Subcutaneous abdominal adipose tissue (tissue), 5 donors: ENCODE data around the gene PDE3A.

Experiments used
- H3K27ac ChIP-seq: one replicate; pipeline ENCODE4 v1.7.0; 2013; ENCODE audit warnings: low read depth, mild to moderate bottlenecking, inconsistent platforms, low read length, moderate library complexity
- H3K27me3 ChIP-seq, 5 donors: one replicate each; pipeline ENCODE4 v1.7.0; 2013; ENCODE audit warnings: low read length in 5 of 5, inconsistent platforms in 1 of 5; ENCODE audit not compliant: control insufficient read depth in 5 of 5, insufficient read depth in 4 of 5
- H3K36me3 ChIP-seq, 5 donors: one replicate each; pipeline ENCODE4 v1.7.0; 2013; ENCODE audit warnings: low read length in 5 of 5; ENCODE audit not compliant: control insufficient read depth in 5 of 5, insufficient read depth in 5 of 5
- H3K4me1 ChIP-seq, 5 donors: one replicate each; pipeline ENCODE4 v1.7.0; 2013; ENCODE audit warnings: low read length in 5 of 5, mild to moderate bottlenecking in 3 of 5, moderate library complexity in 1 of 5; ENCODE audit not compliant: control insufficient read depth in 5 of 5, insufficient read depth in 5 of 5
- H3K4me3 ChIP-seq, 5 donors: one replicate each; pipeline ENCODE4 v1.7.0; 2013; ENCODE audit warnings: low read length in 5 of 5, low read depth in 1 of 5
- H3K9ac ChIP-seq, 5 donors: one replicate each; pipeline ENCODE4 v1.7.0; 2013; ENCODE audit warnings: low read length in 5 of 5, mild to moderate bottlenecking in 4 of 5, moderate library complexity in 3 of 5
- H3K9me3 ChIP-seq, 5 donors: one replicate each; pipeline ENCODE4 v1.7.0; 2013; ENCODE audit warnings: low read length in 5 of 5; ENCODE audit not compliant: control insufficient read depth in 5 of 5
- donor health status: healthy.
- donor health status: healthy.
- donor health status: healthy.
- donor health status: healthy.
- donor health status: healthy.

The PDE3A gene

DNA sequence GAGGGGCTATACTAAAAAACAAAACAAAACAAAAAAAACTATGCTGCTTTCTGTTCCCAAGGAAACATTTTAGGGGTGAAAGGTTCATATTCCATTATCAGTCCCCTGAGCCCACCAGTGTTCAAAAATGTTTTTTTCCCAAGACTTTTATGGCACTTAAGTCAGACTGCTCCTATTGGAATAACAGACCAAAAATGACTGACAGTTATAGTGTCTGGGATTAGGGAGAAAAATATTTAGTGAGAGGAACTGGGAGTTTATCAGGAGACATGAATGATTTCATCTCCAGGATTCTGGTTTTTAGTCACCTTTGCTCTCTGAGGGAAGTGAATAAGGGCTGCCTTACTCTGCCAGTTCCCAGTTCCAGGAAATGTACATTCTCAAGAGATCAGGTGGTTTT is 68.0 kb downstream of the PDE3A start:
- H3K36me3 ChIP-seq, result no peaks in the 10 kb centered on the region
- H3K9me3 ChIP-seq, result no peaks in the 10 kb centered on the region
- no peak overlapping the region for H3K9ac ChIP-seq
- H3K27ac ChIP-seq, result peak overlapping the region; percentile 34
- H3K4me1 ChIP-seq, result peaks cover 0 to 35% (median 14%) of the 10 kb centered on the region in 5 donors
- no peaks in the 10 kb centered on the region for H3K27me3 ChIP-seq
- H3K4me3 ChIP-seq, result no peak overlapping the region

DNA sequence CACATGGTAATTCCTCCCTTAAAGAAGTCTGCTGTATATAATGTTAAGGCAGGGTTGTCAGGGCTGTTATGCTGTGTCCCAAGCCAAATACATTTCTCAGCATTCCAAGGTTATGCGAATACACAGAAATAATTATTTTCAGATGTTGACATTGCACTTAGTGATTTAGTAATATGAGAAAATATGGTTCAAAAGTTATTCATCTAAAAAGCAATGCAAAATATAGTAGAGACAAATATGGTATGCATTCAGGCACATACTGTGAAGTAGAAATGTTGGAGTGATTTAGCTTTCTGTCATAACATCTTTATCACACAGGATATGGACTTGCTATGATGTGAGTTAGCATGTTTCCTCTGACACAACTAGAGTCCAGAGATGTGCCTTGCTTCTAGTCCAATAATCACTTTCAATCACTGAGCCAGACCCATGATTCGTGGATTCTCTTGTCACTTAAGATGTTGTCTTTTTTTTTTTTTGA is 70.0 kb downstream of the PDE3A start:
- Histone ChIP-seq H3K36me3 (no peaks in the 10 kb centered on the region), H3K27me3 (no peaks in the 10 kb centered on the region), H3K9ac (no peak overlapping the region), H3K9me3 (no peaks in the 10 kb centered on the region), H3K27ac (peak overlapping the region; percentile 14), H3K4me1 (peaks cover 0 to 35% (median 14%) of the 10 kb centered on the region in 5 donors), H3K4me3 (no peak overlapping the region)

DNA sequence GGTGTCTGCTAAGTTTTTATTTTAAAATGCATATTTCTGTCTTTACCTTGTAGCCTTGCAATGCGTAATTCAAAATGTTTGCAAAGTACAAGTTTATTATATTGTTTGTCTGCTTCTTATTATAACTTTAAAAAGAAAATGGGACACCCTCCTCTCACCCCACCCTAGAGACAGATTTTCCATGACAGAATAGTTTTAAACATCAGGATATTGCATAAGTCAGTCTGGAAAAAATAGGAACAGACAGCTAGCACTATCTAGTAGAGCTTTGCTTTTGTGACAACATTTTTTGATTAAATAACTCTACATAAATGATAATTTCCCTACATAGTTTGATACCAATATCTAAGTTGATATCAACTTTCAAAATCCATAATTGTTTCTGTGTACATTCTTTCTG is 71.3 kb downstream of the PDE3A start:
- Histone ChIP-seq H3K9ac (no peak overlapping the region), H3K27ac (peak overlapping the region; percentile 1), H3K4me3 (no peak overlapping the region), H3K9me3 (no peaks in the 10 kb centered on the region), H3K4me1 (peaks cover 0 to 35% (median 14%) of the 10 kb centered on the region in 5 donors), H3K27me3 (no peaks in the 10 kb centered on the region), H3K36me3 (no peaks in the 10 kb centered on the region)

DNA sequence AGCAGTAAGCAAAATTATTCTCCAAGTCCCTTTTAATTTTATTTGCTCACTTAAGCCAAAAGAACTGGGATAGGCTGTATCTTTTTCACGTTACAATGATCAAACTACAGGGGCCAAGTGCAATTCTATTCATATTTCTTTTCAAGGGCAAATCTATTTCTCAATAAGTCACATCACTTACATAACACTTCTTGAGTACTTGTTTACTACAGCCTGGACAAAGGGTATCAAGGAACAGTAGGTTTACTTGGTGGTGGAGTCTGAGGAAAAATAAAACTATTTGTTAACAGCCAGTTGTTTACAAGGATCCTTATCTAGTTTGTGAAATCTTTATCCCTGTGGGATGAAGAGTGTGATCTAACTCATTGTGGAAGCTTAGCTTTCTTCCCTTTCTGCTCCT is 72.1 kb downstream of the PDE3A start:
- H3K9ac ChIP-seq, result no peak overlapping the region
- no peaks in the 10 kb centered on the region for H3K36me3 ChIP-seq
- no peaks in the 10 kb centered on the region for H3K9me3 ChIP-seq
- H3K27me3 ChIP-seq, result no peaks in the 10 kb centered on the region
- no peak overlapping the region for H3K4me3 ChIP-seq
- H3K27ac ChIP-seq, result peak overlapping the region; percentile 1
- peaks cover 0 to 38% (median 16%) of the 10 kb centered on the region in 5 donors for H3K4me1 ChIP-seq

DNA sequence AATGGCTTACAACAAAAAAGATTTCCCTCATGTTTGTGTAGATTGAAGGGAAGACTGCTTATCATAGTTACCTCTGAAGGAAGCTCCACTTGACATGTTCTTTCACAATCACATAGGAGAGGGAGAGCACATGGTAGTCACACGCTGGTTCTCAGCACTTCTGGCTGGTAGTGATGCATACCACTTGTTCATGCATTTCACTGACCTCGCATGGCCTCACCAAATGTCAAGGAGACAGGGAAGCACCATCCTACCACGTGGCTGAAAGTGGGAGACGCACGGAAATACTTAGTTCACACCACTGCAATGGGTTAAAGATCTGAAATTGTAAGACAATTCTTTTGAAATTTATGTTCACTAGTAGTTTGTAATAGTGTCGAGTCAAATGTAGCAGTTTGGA is 74.0 kb downstream of the PDE3A start:
- no peak overlapping the region for H3K9ac ChIP-seq

DNA sequence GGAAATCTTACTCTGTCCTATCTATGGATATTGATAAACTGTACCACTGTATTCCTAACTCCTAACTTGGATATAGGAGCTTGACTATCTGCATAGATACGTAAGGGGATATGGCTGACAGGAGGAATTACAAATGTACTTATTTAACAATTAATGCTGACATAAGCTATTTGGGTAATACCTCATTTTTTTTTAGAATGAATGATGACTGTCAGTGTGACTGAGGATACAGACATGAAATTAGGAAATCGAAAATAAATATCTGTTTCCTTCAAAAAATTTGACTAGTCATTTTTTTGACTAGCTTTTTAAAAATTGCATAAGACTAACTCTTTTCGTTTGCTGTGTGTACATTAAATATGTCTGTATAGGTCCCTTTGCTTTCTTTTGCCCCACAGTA is 74.9 kb downstream of the PDE3A start:
- Histone ChIP-seq H3K9me3 (no peaks in the 10 kb centered on the region), H3K4me3 (no peak overlapping the region), H3K4me1 (peaks cover 0 to 30% (median 15%) of the 10 kb centered on the region in 5 donors), H3K36me3 (no peaks in the 10 kb centered on the region), H3K27ac (no peak overlapping the region), H3K9ac (no peak overlapping the region), H3K27me3 (no peaks in the 10 kb centered on the region)

More for the DNA sequence above, 74.0 kb downstream of the PDE3A start:
- H3K27ac ChIP-seq, result no peak overlapping the region
- H3K4me1 ChIP-seq, result peaks cover 0 to 35% (median 16%) of the 10 kb centered on the region in 5 donors
- no peaks in the 10 kb centered on the region for H3K9me3 ChIP-seq
- H3K4me3 ChIP-seq, result no peak overlapping the region
- no peaks in the 10 kb centered on the region for H3K27me3 ChIP-seq
- no peaks in the 10 kb centered on the region for H3K36me3 ChIP-seq

DNA sequence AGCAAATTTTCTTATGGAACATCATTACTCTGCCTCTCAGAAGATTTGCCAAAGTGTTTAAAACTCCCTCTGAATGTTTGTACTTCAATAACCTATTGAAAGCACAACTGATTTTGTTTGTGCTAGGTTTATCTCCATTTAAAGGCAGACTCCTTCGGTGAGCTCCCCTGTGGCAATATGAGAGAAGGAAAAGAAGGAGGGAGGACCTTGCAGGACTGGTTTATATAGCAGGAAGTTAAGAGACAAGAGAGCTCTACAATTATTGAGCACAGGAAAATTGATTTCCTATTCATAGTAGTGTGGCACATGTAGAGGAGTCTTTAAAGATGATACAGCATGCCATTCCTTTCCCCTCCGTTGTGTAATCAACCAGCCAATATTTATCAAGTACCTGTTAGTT is 75.5 kb downstream of the PDE3A start:
- Histone ChIP-seq H3K9me3 (no peaks in the 10 kb centered on the region), H3K9ac (no peak overlapping the region), H3K27ac (no peak overlapping the region), H3K27me3 (no peaks in the 10 kb centered on the region), H3K4me3 (no peak overlapping the region), H3K4me1 (peaks cover 0 to 25% (median 11%) of the 10 kb centered on the region in 5 donors), H3K36me3 (no peaks in the 10 kb centered on the region)

DNA sequence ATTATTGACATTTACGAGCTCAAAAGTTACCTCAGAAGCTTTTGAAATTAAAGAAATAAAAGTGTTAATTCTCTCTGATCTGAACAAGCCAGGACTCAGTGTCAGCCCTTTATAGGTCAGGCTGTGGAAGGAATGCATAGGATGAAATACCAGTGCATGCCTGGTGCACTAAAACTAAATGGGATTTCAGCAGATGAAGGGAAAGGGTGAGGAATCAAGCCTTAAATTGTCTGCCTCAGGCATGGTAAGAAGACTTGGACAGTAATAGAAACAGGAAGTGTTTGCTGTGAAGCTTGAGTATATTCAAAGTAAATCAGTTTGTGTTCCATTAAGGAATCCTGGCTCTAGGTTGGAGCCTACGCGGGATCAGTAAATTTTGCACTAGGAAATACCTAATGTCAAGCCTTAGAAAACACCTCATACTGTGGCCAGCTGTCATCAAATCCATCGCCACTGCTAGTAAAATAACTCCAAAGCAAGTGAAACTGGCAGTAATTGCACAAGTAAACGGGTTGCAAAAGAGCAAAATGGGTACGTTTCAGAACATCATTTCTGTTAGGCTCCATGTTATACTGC is 76.3 kb downstream of the PDE3A start:
- Histone ChIP-seq H3K4me1 (peaks cover 0 to 16% (median 11%) of the 10 kb centered on the region in 5 donors), H3K9me3 (no peaks in the 10 kb centered on the region), H3K4me3 (peak overlapping the region in 1 of 5 donors; percentile 15), H3K27me3 (no peaks in the 10 kb centered on the region), H3K9ac (no peak overlapping the region), H3K36me3 (no peaks in the 10 kb centered on the region), H3K27ac (no peak overlapping the region)

DNA sequence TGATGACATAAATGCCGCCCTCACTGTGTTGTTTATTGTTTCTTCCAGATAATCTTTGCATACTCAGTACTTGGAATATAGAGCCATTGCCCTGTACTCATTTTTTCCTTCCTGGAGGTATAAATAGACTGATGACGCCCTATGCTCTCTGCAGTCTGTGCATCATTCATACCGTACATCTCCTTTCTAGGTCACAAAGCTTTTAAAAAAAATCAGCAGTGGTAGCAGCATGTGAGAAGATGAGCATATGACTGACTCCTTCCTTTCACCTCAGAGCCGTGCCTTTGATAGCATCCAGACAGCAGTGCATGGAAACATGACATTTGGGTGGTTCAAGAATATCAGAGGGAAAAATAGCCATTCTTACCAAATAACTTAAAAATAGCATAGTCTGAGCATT is 77.3 kb downstream of the PDE3A start:
- no peaks in the 10 kb centered on the region for H3K27me3 ChIP-seq
- peaks cover 0 to 8% (median 3%) of the 10 kb centered on the region in 5 donors for H3K4me1 ChIP-seq
- H3K4me3 ChIP-seq, result no peak overlapping the region
- H3K36me3 ChIP-seq, result no peaks in the 10 kb centered on the region
- H3K9me3 ChIP-seq, result no peaks in the 10 kb centered on the region
- no peak overlapping the region for H3K27ac ChIP-seq
- H3K9ac ChIP-seq, result no peak overlapping the region

DNA sequence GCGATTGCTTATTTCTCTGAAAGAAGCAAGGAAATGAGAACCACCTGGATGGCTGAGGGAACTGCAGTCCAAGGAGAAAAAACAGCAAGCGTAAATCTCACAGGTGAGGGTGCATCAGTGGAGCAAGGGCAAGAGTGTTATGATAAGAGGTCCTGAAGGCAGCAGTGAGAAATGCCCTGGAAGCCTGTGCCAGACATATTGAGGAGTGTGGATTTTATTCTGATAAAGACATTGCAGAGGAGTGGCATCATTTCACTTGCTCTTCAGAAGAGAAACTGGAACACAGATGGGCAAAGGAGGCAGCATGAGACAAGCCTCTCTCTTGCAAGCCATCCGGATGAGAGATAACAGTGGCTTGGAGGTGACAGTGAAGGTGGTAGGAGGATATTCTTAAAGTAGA is 78.5 kb downstream of the PDE3A start:
- Histone ChIP-seq H3K4me1 (peaks cover 0 to 5% (median 3%) of the 10 kb centered on the region in 5 donors), H3K9ac (no peak overlapping the region), H3K27ac (no peak overlapping the region), H3K27me3 (no peaks in the 10 kb centered on the region), H3K9me3 (no peaks in the 10 kb centered on the region), H3K4me3 (no peak overlapping the region), H3K36me3 (no peaks in the 10 kb centered on the region)
